ENCODE results near the gene ALDH3B1.

Gene ALDH3B1

DNA sequence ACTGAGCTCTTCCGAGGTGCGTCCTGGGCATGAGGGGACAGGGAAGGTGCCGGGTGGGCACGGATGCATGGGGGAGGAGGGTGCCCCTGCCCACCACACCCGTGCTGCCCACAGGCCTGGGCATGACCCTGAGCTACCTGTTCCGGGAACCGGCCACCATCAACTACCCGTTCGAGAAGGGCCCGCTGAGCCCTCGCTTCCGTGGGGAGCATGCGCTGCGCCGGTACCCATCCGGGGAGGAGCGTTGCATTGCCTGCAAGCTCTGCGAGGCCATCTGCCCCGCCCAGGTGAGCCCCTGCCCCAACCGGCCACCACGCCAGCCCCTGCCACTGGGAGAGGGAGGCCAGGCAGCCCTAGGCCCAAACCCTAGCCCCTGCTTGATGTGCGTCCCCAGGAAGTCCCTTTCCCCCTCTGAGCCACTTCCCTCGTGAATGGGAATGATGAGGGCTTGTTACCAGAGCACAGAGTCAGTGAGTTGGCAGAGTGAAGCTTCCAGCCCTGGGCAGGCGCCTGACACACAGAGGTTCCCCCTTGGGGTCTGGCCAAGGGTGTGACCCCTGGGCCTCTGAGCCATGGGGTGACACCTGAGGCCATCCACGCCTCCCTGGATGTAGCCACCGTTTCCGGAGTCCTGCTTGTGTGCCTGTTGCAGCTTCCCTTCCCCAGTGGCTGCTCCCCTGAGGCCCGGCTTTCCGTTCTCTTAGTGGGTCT lies 23.0 kb downstream of the ALDH3B1 start:
- DNase-seq = no peak

- DNase-seq = no peak
Observed at GRCh38 chr11:68033708-68034045, 23.6 kb downstream of the ALDH3B1 start.

DNA sequence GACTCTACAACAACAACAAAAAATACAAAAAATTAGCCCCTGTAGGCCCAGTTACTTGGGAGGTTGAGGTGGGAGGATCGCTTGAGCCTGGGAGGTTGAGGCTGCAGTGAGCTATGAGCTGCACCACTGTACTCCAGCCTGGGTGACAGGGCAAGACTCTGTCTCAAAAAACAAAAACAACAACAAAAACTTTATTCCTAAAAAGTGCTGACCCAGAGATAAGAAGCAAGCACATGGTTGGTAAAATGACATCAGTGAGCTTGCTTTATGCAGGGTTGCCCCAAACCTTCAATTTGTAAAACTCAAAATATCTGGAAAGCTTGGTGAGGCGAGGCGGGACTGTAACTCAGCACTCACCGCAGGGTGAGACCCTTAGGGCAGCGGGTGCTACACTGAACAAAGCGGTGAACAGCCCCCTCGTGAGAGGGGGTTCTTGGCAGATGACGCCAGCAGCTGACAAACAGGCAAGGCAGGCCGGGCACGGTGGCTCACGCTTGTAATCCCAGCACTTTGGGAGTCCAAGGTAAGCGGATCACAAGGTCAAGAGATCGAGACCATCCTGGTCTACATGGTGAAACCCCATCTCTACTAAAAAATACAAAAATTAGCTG lies 25.2 kb downstream of the ALDH3B1 start:
- no peak for DNase-seq

GRCh38 chr11:68036141-68036716 lies 26.1 kb downstream of the ALDH3B1 start:
- no peak for DNase-seq

- no peak for DNase-seq
Observed at GRCh38 chr11:68036717-68037239, 26.7 kb downstream of the ALDH3B1 start.

- DNase-seq = no peak
Observed at GRCh38 chr11:68037411-68038225, 27.5 kb downstream of the ALDH3B1 start.

DNA sequence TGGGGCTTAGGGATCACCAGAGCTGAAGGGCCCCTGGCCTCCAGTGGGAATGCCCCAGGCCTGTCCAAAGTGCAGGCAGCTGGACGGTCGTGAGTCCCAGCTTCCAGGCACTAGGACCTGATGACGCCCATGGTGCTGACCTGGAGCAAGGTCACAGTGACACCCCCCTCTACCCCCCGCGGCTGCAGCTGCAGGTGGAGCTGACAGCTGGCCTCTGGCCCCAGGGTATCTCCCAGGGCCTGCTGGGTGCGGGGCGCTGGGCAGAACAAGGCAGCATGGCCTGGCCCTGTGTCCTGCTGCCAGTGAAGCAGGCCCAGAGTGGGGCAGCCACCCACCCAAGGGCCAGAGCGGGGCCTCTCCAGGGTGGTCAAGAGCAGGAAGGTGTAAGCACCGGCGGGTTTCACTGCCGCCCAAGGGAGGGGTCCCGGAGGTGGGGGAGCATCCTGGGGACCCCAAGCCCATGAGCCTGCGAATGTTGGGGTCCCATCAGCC lies 28.1 kb downstream of the ALDH3B1 start:
- DNase-seq = no peak

DNA sequence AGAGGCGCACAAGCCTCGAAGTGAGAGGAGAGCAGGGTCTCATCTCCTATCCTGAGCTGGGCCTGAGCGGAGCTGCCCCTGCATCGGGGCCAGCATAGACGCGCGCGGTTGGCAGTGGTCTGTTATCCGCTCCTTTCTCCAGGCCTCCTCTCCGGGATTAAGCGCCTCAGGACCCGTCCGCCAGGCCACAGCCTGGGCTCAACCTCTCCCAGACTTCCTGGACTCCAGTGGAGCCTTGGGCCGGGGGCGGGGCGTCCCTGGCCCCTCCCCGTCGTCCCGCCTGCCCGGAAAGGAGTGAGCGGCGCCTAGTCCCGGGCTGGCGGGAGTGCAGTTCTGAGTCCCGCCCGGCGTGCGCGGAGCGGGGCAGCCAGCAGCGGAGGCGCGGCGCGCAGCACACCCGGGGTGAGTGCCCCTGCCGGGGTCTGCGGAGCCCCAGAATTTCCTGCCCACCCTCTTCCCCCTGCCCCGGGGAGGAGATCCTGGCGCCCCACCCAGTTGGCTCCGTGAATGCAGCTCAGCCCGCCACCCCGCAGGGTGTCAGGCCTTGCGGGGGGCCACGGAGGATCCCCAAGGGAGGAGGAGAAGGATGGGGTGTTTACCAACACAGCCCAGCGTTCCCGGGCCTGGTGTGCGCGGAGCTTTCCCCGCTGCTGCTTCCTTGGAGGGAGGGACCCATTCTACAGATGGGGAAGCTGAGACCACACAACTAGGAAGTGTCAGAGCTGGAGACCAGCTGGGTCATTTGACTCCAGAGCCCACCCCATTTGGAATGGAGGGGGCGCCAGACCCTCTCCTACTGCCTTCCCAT lies 28.8 kb downstream of the ALDH3B1 start, which contains the start of gene TCIRG1:
TCIRG1 (plus strand) TSS at position 308 of the 808 bp plus-strand sequence. CDS start 2,247 bp downstream, outside the sequence.
- peak; percentile 90 for DNase-seq

DNA sequence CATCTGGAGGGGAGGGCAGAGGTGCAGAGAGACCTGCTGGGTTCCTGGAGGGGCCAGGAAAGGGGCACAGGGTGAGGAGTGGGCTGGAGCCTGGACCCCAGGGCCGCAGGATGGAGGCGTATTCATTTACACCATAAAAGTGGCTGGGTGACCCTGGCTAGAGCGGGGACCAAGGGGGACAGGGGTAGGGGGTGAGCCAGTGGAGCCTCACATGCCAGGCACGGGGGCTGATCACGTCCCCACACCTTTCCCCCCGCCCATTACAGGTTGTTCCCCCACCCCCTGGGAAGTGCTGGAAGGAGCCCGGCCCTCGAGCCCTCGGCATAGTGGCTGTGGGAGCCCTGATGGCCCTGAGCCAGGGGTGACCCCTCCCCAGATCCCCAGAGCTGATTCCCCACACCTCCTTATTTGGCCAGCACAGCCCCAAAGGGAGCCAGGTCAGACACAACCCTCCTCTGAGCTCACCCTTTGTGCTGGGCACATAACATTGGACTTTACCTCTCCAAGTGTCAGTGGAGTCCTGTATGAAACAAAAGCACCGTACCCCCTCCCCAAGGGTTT lies 29.5 kb downstream of the ALDH3B1 start:
- peak; percentile 41 for DNase-seq

- peak; percentile 77 for DNase-seq
Observed at GRCh38 chr11:68040101-68040956, 30.2 kb downstream of the ALDH3B1 start.

- no peak for DNase-seq
Observed at GRCh38 chr11:68040957-68041591, 30.9 kb downstream of the ALDH3B1 start.

DNA sequence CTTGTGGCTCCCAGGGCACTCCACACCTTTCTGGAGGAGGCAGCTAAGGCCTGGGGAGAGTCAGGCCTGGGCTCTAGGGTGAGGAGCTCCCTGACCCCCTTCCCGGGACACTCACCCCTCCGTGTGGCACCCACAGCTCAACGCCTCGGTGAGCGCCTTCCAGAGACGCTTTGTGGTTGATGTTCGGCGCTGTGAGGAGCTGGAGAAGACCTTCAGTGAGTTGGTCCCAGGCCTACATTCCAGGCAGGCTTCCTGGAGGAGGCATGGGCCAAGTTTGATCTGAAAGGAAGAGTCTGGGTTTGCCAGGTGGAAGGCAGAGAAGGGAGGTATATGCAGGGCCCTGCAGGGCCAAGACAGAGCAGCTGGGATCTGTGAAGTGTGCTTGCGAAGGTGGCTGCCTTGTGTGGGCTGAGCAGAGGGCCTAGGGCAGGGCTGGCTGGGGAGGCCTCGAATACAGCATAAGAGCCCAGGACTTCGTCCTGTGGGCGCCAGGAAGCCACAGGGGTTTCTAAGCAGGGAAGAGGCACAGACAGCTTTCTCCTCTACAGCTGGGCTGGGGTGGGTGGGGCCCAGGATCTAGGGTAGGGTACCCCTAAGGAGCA lies 31.6 kb downstream of the ALDH3B1 start:
- no peak for DNase-seq

- no peak for DNase-seq
Observed at GRCh38 chr11:68042219-68043028, 32.3 kb downstream of the ALDH3B1 start.

DNA sequence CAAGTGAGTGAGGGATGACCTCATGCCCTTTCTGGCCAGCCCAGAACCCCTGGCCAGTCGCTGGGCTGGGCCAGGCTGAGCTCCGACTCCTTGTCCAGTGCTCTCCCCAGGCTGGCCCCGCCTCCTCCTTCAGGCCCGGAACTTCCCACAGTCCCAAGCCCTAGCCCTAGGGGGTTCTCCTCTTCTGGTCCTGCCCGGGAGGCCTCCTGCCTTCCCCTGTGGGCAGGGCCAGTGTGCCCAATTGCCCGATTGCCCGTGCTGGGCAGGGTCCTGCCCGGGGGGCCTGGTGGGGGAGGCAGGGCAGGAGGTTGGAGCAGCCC lies 32.9 kb downstream of the ALDH3B1 start:
- DNase-seq = peak; percentile 57

DNA sequence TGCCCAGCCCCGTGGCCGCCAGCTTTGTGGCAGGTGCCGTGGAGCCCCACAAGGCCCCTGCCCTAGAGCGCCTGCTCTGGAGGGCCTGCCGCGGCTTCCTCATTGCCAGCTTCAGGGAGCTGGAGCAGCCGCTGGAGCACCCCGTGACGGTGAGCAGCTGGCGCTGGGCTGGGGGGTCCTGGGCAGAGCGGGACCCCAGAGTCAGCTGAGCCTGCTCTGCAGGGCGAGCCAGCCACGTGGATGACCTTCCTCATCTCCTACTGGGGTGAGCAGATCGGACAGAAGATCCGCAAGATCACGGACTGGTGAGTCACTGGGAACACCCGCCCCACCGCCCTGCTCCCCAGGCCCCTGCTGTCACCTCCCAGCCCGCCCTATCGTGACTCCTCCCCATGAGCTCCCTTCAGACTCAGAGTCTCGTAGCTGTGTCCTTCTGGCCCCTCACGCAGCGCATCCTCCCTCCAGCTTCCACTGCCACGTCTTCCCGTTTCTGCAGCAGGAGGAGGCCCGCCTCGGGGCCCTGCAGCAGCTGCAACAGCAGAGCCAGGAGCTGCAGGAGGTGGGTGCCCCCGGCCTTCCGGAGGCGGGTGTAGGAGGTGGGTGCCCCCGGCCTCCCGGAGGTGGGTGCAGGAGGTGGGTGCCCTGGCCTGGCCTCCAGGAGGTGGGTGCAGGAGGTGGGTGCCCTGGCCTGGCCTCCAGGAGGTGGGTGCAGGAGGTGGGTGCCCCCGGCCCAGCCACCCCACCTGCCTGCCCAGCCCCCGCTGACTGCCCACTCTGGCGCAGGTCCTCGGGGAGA lies 33.4 kb downstream of the ALDH3B1 start:
- DNase-seq = peak; percentile 93

DNA sequence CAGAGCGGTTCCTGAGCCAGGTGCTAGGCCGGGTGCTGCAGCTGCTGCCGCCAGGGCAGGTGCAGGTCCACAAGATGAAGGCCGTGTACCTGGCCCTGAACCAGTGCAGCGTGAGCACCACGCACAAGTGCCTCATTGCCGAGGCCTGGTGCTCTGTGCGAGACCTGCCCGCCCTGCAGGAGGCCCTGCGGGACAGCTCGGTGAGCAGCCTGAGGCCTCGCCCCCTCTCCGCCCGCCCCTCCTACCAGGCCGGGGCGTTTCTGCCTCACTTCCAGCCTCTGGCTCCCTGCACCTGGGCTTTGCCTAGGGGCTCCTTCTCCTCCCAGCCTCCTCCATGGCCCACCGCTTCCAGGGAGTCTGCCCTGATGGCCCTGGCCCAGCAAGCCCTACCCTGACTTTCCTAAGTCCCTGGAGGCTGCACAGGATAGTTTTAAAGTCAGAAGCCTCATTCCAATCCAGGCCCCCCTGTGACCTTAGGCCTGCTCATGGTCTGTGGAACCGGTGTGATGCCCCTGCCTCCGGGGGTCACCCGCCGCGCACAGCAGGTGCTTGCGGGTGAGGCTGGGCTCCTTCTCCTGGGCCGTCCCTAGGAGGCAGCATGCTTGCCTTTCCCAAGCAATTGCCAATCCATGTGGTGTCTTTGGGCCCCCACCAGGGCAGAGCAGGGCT lies 34.2 kb downstream of the ALDH3B1 start:
- DNase-seq = no peak

GRCh38 chr11:68044898-68045351 lies 34.8 kb downstream of the ALDH3B1 start:
- DNase-seq = no peak

Data from EL (cell line).